GM21529 (cell line): ENCODE measurements around the gene INTS2.
"Not testable (repeated sequence)": the region's sequence is repeated elsewhere in the genome, so short reads cannot be mapped to it uniquely, and the experiment has no call there.

Experiments
- ATAC-seq: cut with Tn5 transposase; IDR thresholded peaks from one replicate; pipeline ENCODE4 v1.9.1; 2021; ENCODE audit not compliant: unreplicated experiment

Gene INTS2

GRCh38 chr17:61852857-61853256 is 74.9 kb downstream of the INTS2 start:
- no peak for ATAC-seq

DNA sequence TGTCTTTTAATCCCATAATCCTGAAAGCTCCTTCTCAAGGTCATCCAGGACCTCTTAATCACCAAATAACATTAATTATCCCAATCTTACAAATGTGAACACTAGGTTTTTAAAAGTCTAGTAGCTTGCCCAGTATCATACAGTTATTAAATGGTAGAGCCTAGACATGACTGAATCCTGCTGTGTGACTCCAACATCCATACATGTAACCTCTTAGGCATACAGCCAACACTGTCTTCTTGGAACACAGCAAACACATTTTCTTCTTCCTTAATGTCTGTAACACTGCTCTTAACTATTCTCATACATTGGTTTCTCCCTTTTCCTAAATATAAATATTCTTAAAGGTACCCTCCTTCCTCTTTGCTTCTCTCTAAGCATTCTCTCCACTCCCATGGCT is 78.1 kb downstream of the INTS2 start:
- no peak for ATAC-seq

DNA sequence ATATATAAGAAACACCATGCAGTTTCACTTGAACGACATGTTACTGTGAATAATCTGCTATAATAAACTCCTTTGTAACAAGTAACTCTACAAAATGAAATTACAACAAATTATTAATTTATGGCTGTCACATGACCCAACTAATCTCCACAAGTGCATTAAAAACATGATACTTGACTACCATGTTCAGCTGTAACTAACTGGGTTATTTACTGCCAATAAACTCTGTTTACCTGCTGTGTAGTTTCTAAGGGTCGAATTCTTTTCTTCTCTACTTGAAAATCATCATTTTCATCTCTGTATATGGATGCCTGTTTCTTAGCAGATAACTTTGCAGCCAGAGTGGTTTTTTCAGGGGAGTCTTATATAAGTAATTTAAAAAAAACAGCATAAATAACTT is 78.9 kb downstream of the INTS2 start:
- ATAC-seq: no peak

- ATAC-seq: no peak
Observed at GRCh38 chr17:61848247-61848646, 79.5 kb downstream of the INTS2 start.

- ATAC-seq: no peak
Observed at GRCh38 chr17:61847659-61848058, 80.1 kb downstream of the INTS2 start.

DNA sequence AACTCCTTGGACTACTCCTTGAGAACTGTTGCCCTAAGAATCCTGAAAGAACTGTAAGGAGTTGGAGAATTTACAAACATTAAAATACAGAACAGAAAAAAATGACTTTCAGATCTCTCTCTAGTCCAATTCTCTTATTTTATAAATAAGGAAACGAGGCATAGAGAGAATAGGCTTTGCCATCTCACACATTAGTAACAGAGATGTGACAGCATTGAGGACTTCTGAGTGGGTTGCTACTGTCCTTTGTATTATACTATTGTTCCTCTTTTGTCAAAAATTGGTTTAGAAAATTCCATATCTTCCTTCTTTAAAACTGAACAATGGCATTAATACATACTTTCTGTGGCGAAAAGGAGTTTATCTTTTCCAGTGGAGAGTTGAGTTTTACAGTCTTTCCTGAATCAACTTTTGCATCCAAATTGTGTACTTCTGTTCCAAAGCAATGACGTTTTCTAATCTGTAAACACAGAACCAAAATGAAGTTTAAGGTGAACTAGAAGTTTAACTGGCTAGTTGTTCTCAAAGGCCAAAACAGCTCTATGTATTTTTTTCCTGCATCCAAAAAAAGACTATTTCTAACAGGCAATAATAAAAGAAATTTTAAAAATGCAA is 80.9 kb downstream of the INTS2 start:
- ATAC-seq: no peak

DNA sequence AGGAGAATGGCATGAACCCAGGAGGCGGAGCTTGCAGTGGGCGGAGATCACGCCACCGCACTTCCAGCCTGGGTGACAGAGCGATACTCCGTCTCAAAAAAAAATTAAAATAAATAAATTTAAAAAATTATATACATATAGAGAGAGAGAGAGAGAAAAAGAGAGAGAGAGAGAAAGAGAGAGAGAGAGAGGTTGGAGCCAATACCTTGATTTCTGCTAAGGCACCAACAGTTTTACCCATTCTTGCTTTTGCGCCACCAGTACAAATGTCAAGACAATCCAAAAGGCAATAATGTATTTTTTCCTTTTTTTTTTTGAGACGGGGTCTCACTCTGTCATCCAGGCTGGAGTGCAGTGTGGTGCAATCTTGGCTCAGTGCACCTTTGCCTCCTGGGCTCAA is 81.7 kb downstream of the INTS2 start:
- ATAC-seq: no peak

- no peak for ATAC-seq
Observed at GRCh38 chr17:61843435-61843834, 84.3 kb downstream of the INTS2 start.

- no peak for ATAC-seq
Observed at GRCh38 chr17:61842899-61843298, 84.9 kb downstream of the INTS2 start.

DNA sequence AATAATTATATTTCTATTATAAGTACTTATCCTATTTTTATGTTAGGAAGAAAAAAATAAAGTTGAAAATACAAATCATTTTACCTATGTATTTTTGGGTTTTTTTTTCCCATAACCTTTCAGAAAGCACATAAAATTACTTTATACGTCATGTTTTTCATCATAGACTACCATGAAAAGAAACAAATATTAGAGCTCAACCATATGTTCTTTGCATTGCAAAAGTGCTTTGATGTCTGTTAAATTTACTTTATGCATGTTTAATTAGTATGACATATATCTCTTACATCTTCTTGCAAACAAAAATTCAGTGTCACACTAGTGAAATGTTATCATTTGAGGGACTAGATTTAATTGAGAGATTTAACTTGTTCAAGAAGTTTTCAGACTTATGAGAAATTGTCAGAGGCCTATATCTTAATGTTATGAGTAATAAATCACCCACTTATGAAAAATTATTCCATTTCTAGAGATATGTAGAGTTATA is 88.4 kb downstream of the INTS2 start:
- ATAC-seq: no peak

DNA sequence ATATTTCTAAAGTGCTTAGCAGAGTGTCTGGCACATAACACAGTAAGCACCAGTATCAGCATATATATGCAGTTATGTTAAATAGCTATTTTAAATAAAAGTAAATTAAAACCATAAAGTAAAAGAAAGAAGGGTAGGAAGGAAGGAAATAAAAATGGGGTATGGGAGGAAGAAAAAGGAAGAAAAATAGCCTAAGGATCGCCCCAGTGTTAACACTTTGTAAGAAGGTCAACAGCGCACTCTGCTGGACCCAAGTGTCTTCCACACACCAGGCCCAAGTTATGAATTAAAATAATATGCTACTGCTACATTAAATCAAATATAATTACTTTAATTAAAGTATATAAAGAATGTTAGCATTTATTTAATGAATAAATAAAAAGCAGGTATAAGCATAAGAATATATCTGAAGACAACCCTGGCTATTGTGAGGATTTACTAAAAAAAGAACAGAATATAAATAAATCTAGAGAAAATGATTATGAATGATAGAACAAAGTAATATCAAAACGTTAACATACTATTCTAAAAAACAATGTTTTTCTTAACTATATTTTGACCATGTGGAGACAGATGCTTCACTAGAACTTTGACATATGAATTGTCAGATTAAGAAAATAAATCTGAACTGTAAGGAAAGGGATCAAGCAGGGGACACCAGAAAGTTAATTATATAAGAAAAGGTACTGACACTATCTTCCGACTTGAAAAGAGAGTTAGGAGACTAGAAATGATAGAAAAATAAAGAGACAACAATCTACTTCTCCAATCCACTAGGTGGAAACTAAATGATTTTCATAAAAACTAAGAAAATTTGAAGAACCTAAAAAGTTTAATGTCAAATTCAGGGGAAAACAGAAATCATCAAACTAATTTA is 90.4 kb downstream of the INTS2 start:
- no peak for ATAC-seq

- no peak for ATAC-seq
Observed at GRCh38 chr17:61836266-61837174, 91.3 kb downstream of the INTS2 start.

DNA sequence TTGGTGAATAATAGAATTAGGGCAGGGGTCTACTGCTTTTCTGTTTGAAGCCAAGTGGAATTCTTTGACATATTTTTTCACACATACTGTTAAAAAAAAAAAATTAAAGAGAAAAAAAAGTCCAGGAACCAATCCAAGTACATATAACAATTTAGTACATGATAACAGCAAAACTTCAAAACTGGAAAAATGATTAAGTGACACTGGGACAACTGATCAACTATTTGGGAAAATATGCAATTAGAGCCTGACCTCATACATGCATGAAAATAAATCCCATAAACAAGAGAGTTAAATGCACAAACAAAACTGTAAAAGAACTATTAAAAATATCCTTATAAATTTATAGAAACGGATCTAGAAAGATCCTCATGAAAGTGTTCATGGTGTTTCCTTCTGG is 92.2 kb downstream of the INTS2 start:
- ATAC-seq: no peak

- ATAC-seq: no peak
Observed at GRCh38 chr17:61834610-61835009, 93.2 kb downstream of the INTS2 start.

DNA sequence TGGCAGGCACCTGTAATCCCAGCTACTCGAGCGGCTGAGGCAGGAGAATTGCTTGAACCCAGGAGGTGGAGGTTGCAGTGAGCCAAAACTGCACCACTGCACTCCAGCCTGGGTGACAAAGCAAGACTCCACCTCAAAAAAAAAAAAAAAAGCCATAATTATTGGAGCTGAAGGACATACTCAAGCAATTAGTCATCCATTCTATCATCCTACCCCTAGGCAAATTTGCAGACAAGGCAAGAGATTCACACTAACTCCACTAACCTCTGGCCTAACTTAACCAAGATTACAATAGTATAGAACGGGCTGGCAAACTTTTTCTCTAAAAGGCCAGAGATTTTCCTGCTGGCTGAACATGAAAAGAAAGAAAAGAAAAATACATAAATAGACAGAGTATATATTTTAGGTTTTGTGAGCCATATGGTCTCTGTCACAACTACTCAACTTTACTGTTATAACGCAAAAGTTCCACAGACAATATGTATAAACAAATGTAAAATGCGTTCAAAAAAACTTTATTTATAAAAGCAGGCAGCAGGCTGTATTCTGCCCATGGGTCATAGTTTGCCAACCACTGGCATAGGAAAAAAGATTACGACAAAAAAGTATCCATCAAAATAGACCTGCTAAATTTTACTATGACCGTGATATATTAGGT is 94.1 kb downstream of the INTS2 start:
- no peak for ATAC-seq

GRCh38 chr17:61832463-61832862 is 95.3 kb downstream of the INTS2 start:
- ATAC-seq: no peak

DNA sequence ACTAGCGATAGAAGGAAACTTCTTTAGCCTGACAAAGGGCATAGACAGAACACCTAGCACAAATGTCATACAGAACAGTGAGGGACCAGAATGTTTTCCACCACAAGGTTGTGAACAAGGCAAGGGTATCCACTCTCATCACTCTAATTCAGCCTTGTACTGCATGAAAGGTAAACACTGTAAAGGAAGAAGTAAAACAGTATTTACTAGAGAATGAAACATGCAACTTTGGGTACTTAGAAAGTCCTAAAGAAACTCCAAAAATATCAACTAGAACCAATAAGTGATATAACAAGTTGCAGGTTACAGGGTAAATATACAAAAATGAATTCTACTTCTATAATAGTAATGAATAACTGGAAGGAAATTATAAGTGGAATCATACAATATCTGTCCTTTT is 96.7 kb downstream of the INTS2 start:
- no peak for ATAC-seq

- ATAC-seq: no peak
Observed at GRCh38 chr17:61828694-61829093, 99.1 kb downstream of the INTS2 start.

GRCh38 chr17:61827649-61828395 is 100.0 kb downstream of the INTS2 start:
- ATAC-seq: no peak

DNA sequence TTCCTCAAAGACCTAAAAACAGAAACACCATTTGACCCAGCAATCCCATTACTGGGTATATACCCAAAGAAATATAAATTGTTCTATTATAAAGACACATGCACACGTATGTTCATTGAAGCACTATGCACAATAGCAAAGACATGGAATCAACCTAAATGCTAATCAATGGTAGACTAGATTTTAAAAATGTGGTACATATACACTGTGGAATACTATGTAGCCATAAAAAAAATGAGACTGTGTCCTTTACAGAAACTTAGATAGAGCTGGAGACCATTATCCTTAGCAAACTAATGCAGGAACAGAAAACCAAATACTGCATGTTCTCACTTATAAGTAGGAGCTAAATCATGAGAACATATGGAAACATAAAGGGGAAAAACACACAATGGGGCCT is 100.9 kb downstream of the INTS2 start:
- not testable (repeated sequence) for ATAC-seq
